HPDE6-E6E7 (cell line): ENCODE measurements around the gene CLNS1A.
A peak's percentile ranks its signal among the peaks of the same experiment; 100 is the strongest.
"Not testable (repeated sequence)": the region's sequence is repeated elsewhere in the genome, so short reads cannot be mapped to it uniquely, and the experiment has no call there.

ENCODE experiments used
- DNase-seq: peaks from one replicate; pipeline ENCODE4 v3.0.0; 2011; ENCODE audit warnings: missing footprints; ENCODE audit errors: extremely low spot score

Gene CLNS1A, protein sequence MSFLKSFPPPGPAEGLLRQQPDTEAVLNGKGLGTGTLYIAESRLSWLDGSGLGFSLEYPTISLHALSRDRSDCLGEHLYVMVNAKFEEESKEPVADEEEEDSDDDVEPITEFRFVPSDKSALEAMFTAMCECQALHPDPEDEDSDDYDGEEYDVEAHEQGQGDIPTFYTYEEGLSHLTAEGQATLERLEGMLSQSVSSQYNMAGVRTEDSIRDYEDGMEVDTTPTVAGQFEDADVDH

DNA sequence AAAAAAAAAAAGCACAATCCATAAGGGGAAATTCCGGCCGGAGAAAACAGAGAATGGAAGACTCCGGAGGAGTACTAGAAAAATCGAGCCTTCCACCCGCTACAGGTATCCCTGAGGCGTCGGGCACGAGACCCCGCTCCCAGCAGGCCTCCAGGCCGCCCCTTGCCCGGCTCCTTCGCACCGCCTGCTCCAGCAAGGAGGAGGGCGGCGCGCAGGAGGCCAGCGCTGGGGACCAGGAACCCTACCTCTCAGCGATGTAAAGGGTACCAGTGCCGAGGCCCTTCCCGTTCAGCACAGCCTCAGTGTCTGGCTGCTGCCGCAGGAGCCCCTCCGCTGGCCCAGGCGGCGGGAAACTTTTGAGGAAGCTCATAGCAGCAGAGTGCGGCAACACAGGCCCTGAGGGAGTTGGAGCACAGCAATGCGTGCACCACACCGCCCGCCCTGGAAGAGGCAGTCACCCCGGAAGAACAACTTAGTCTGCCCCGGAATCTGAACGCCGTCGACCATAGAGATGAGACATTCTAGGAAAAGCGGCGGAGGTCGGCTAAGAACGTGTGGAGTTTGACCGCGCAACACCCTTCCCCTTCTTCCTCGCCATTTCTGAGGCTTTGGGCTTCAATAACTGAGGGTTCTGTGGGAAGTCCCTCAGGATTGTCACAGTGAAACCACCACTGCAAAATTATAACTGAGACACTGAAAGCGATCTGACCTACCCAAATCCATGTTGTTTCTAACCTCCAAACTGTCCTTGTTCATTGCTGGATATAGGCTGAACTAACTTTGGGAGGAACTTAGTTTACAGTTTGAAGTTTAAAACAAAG, at the start of gene CLNS1A:
Gene CLNS1A, minus strand, starts transcription at position 450 of the 821 bp plus-strand sequence. Its CDS starts 80 bp downstream, at position 370.
- DNase-seq, result peak; percentile 77

DNA sequence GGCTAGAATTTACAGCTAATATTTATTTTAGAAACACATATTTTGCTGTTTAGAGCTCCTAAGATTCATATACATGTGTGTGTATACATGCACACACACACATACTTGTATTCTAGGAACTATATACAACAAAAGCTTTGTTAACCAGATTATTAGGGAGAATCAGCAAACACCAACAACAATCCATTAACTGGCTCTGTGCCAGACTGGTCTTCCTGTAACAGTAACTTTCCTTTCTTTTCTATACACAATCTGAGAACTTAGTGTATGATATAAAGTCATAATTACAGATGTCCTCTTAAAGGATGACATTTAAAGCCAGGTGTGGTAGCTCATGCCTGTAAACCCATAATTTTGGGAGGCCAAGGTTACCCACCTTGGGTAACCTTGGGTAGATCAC, 49.5 kb upstream of the CLNS1A start:
- no peak for DNase-seq

DNA sequence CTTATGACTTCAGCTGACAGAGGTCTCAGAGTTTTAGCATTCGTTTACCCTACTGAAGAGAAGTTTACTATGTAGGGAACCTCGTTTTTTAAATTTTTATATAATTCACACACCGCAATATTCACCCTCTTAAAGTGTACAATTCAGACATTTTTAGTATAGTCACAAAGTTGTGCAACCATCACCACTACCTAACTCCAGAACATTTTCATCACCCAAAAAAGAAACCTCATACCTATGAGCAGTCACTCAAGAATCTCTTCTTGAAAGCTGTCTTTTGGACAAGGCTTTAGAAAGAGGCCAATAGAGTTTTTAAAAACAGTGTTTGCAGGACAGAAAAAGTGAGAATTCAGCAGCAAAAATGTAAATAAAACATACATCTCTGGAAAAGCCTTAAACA, 39.5 kb upstream of the CLNS1A start:
- no peak for DNase-seq

DNA sequence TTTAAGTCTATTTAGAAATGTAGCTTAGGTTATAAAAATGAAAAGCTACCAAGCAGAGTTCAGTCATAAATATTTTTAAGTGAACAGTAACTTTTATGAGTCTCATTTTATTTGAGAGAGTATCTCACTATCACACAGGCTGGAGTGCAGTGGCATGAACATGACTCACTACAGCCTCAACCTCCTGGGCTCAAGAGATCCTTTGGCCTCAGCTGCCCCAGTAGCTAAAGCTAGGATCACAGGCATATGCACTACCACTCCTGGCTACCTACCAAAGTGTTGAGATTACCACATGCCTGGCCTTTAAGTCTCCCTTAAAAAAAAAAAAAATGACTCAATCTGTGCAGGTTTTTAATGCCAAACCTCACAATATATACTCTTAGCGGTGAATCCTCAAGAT, 34.7 kb upstream of the CLNS1A start:
- DNase-seq, result no peak

DNA sequence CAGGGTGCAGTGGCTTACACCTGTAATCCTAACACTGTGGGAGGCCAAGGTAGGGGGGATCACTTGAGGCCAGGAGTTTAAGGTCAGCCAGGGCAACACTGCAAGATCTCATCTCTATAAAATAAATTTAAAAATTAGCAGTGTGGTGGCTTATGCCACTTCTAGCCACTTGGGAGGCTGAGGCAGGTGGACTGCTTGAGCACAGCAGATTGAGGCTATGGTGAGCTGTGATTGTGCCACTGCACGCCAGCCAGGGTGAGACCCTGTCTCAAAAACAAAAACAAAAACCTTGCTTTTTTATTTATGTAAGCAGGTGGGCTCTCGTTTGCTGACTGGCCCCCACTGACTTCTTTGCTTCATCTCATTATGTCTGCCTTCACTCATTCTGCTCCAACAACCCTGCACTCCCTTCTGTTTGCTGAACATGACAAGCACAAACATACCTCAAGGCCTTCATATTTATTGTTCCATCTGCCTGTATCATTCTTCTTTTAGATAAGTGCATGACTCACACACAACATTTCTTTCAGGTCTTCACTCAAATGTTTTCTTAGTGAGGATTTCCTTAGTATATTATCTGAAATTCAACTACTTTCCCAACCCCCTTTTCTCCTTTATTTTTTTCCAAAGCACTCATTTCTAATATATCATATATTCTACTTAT, 32.4 kb upstream of the CLNS1A start:
- DNase-seq, result no peak

DNA sequence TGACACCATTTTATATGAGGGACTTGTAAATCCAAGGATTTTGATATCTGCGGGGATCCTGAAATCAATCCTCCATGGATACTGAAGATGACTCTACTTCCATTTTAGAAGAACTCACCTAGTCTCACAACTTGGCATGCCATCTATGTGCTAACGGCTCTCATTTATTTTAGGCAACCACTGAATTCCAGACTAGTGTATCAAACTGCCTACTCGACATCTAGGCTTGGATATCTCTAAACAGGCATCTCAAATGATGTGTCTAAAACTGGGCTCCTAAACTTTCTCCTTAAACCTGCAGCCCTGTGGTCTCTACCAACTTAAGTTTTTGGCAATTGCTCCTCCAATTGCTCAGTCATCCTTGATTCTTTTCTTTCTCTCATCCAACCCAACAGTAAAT, 31.2 kb upstream of the CLNS1A start:
- DNase-seq, result no peak

DNA sequence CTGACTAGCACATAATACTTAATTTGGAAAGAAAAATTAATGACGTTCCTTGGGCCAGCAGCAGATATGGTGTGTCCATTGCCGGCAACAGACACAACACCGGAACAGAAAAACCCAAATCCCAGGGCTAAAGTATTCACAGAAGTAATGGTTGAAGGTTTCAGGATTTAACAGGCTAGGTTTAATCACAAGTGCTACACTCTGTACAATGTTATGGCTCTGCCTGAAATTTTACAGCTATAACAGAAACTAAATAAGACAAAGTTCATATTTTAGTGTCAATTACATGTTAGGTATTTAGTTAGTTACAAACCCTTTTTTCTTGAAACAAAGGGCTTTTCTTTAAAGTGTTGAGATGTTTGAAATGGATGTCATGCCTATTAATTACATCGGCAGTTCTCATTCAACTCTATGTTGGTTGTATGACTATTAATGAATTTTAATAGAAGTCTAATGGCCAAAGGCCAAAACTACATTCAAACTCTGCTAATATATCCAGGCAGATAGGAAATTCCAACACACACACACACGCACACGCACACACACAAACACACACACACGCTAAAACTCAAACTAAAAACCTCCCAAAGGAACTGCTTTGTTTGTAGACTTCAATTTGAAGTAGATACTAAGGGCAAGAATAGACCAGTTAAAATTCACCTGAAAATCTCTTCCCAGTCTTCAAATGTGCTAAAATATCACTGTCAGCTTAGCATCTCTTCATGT, 27.8 kb upstream of the CLNS1A start:
- no peak for DNase-seq

DNA sequence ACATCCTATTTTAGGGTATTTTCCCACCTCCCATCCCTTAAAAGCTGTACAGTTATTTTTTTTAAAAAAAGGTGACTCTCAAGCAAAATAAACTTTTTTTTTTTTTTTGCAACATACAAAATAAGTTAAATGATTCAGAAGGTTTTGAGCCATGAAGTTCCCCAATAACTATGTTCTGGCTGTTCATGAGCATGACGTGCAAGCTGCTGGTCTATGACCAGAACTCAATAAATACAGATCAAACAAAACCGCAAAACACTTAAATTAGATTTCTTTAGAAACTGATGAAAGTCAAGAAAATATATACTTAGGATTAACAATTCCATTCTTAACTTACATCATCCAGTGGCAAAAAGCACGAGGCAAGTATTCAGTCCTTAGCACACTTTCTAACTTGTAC, 24.1 kb upstream of the CLNS1A start:
- DNase-seq, result no peak

DNA sequence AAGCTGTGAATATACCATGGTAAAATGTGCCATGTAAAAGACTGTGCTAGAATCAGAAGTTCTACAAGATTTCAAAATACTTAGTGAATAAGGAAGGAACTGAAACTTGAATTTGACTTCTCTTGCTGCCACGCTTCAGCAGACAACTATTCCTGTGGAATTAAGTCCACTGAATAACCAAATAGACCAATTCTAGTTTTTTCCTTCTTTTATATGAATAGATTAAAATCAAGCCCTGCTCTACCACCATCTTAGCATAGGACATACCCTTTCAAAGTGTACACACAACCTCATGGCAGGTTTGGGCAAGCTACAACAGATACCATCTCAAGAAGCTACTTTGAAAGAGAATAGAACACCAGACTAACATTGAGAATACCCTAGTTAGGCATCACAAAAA, 23.4 kb upstream of the CLNS1A start:
- no peak for DNase-seq

DNA sequence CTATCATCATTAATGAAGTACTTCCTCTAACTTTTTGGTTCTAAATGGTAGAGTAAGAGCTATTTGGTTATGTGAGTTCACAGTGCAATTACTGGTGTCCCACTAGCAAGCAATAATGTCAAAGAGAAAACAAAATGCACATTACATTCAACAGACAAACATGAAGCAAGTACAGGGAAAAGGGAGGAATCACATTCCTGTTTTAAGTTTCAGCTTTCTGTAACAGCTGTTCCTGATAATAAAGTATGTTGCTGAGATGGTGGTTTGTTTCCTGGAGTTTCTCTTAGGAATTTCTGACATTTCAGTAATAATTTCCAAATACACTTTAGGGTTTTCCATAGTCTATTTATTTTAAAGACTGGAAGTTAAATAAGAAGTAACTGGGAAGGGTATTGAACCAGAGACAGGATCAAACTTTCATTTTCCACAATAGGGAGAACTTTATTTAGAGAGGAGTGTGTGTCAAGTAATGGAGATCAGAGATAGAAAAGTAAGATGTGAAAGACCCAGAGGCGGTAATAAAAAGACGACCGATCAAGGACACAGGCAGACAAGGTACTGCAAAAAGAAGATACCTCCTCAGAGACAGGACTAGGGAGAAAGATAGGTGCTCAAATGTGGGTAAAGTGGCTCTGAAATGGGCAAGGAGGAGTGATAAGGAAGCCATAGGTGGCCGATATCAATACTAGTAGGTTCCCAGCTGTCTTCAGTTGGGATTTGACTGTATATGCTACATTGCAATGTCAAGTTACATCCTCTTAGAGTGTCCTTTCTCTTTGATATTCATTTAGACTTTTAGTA, 20.8 kb upstream of the CLNS1A start:
- no peak for DNase-seq

DNA sequence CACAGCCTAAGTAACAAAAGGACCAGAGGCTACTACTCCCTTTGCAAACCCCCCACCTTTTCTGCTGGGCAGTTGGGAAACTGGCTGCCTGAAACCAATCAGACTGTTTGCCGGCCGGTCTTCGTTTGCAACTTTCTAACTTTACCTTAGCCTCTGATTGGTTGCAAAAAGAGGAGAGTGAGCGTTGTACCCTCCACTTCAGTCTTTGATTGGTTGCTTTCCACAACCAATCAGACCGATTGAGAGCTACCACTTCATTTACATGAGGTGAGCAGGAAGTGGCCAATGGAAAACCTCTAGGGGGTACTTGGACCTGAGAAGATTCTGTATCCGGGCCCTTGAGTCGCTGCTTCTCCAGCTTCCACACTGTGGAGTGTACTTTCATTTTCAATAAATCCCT, 18.8 kb upstream of the CLNS1A start:
- no peak for DNase-seq

DNA sequence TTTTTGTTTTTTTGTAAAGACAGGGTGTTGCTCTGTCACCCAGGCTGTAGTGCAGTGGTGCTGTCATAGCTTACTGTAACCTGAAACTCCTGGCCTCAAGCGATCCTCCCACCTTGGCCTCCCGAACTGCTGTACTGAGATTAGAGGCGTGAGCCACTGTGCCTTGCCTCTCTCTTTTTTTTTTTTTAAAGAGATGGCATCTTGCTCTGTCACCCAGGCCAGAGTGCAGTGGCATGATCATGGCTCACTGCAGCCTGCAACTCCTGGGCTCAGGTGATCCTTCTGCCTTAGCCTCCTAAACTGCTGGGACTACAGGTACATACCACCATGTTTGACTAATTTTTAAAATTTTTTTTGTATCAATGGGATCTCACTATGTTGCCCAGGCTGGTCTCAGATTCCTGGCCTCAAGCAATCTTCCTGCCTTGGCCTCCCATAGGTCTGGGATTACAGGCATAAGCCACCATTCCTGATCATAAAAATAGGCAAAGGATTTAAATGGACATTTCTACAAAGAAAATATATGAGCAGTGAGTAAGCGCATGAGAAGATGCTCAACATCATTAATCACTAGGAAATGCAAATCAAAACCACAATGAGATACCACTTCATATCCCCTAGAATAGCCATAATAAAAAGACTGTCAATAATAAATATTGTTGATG, 17.3 kb upstream of the CLNS1A start:
- DNase-seq, result no peak

DNA sequence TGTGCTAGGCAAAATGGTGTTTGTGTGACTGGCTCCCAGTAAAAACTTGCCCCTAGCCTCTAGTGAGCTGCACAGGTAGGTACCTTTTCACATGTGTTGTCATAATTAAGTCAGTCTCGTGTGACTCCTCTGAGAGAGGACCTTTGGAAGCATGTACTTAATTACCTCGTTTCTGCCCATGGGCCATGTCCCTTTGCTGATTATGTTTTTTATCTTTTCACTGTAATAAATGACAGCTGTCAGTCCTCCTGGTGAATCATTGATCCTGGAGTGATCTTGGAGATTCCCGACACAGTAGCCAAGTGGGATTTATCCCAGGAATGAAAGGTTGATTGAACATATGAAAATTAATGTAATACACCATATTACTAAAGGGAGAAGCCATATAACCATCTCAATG, 12.5 kb upstream of the CLNS1A start:
- no peak for DNase-seq

DNA sequence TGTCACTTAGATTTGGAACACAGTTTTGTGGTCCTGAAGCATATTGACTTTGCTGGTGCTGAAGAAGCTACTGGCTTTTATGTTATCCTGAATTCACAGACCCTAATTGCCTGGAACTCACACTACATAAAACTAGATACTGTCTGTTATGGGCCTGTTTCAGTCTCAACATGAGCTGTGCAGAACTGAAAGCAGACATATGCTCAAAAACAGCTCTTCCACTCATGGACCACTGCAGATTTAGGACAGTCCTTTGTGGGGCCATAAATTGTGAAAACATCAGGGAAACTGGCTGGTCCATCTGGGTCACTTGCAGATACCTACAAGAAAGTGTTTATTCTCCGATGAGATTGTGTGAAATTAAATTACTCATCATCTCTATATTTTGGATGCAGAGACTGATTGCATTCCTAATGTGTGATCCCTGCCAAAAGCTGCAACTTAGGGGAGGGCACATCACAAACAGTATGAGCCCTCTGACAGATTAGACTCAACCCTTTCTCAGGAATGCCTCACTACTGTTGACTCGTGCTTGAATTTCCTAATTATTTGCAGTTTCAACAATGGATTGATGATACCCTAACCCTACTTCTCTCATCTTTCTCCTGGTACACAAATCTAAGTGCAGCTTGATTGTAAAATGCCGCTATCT, 10.2 kb upstream of the CLNS1A start:
- DNase-seq, result no peak

DNA sequence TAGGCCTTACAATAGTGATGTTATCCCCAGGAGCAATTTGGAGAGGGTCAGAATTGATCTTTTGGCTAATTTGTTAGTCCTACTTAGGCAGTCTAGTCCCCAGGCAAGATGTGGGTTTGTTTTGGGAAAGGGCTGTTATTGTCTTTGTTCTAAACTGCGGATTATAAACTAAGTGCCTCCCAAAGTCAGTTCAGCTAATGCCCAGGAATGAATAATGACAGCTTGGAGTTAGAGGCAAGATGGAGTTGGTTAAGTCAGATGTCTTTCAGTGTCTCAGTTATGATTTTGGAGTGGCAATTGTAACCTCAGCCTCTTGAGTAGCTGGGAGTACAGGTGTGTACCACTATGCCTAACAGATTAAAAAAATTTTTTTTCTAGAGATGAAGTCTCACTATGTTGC, 7.3 kb upstream of the CLNS1A start:
- DNase-seq, result no peak

DNA sequence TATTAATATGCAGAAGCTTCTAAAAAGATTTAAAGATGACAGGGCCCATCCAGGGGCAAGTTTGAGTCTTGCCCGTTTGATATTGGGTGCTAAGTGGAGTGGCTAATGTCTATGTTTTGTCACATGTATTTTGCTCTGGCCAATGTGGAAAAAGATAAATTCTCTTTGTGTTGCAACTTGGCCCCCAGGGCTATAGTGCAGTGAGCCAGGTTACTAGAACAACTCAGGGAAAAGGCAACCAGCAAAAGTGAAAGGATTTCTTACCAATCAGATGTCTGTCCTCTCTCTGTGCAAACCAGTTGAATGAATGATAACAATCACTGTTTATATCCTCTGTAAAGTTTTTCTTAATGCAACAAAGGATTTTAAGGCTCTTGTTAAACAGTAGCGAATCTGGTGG, 4.6 kb upstream of the CLNS1A start:
- no peak for DNase-seq

DNA sequence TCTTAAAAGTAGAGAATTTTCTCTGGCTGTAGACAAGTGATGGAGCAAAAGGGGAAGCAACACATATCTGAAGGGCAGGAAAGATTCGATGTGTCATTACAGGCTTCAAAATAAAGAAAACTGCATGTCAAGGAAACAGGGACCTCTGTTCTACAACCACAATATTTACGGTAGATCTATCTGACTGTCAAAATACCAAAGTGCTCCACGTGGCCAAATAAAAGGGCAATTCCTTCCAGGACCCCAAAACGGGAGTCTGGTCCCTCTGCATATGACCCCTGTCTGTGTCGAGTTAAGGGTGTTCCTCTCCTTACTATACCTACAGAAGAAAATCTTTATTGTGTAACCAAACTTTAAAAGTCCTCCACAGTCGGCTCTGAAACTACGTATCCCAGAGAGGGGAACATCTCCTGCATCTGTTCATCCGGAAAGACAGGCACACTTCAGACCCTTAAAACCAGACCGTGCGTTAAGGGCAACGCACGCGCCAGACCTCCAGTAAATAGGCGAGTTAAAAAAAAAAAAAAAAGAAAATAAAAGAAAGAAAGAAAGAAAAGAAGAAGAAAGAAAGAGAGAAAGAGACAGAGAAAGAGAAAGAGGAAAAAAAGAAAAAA, 756 bp downstream of the CLNS1A start:
- no peak for DNase-seq

DNA sequence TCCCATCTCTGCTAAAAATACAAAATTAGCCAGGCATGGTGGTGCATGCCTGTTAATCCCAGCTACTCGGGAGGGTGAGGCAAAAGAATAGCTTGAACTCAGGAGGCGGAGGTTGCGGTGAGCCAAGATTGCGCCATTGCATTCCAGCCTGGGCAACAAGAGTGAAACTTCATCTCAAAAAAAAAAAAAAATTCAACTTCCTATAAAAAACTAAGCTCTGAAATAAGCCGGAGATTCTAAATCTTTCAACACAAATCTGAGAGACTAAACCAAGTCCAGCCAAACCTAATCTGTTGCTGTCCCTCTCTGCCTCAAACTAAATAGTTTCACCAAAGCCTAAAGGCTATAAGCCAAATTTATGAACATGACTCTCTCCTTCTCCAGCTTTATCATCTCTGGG, 3.7 kb downstream of the CLNS1A start:
- not testable (repeated sequence) for DNase-seq

DNA sequence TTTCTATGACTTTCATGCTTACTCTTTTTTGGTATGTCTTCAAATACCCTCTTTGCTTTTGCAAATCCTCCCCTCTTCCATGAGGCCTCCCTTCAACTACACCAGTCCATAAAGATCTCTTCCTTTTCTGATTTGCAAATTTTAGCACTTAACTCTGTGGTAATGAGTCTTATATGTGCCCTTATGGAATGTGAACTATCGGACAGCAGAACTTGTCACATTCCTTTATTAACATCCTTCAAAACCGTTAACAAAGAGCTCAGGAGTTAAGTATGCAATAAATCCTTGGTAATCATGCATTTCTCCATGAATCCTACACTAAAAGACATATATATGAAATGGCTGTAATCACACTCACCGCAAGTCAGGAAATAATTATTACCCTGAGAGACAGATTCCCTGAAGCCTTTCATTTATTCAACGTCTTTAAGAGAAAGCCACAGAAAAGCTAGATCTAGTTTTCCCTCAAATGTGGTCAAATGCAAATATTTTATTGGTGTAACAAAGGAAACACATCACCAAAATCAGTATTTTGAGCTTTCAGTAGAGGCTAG, 7.4 kb downstream of the CLNS1A start:
- DNase-seq, result no peak
